Amniotic stem cell (primary cell): ENCODE measurements around the gene GOLPH3L.
"Not testable (repeated sequence)": the region's sequence is repeated elsewhere in the genome, so short reads cannot be mapped to it uniquely, and the experiment has no call there.

Experiments
- DNase-seq: peaks from one replicate; lab custom pipeline; 2025; lab: John Stamatoyannopoulos, UW

GOLPH3L gene

DNA sequence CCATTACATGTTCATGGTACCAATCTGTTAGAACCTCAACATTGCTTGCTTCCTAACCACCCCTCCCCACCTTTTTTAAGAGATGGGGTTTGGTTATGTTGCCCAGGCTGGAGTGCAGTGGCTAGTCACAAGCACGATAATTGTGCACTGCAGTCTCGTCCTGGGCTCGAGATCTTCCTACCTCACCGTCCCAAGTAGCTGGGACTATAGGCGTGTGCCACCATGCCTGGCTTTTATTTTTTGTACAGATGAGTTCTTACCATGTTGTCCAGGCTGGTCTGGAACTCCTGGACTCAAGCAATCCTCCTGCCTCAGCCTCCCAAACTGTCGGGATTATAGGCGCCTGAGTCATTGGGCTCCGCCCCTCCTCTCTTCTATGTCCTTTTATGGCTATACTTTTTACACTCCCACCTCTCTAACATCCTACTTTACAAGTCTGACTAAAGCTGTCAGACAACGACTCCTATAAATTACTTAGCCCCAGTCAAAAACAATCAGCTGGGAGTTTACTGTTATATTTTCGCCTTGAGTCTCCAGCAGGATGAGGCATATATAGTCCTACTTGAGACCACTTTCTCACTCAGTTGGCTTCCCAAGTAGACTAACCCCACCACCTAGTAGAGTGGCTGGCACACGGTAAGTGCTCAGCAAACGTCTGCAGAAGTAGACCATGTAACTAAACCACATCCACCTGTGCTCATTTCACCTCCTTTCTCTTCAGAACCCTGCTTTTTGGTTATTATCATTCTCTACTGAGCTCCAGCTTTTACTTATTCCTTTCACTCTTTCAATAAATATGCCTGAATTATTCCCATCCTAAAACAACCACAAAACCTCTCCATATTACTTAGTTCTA, 81.4 kb downstream of the GOLPH3L start:
- no peak for DNase-seq

DNA sequence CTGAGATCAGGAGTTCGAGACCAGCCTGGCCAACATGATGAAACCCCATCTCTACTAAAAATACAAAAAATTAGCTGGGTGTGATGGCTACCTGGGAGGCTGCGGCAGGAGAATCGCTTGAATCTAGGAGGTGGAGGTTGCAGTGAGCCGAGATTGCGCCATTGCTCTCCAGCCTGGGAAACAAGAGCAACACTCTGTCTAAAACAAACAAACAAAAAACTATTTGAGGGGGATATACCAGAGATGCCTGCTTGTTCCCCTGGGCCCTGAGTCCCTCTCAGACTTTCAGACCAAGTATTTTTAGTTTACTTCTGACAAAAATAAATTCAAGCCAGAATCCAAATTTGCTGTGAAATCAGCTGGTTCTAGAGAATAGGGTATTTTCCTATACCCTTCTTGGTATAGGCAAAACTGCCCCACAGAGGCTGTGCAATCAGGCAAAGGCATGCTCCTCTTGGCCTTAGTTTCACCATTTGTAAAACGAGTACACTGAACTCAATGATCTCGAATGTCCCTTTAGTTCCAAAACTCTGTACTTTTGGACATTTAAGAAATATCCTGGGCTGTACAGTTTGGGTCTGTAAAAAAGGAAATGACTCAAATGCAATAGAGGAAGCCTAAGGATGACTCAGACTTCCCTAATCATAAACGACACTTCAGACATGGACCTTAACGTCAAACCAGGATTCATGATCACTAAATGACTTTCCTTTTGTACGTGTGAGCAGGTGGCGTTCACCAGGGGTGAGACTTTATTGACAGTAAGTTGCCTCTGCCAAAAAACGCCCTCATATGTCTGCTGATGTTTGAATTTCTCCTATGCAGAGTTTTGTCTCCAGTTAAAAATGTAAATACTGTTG, 83.7 kb downstream of the GOLPH3L start:
- DNase-seq = peak; percentile 62

DNA sequence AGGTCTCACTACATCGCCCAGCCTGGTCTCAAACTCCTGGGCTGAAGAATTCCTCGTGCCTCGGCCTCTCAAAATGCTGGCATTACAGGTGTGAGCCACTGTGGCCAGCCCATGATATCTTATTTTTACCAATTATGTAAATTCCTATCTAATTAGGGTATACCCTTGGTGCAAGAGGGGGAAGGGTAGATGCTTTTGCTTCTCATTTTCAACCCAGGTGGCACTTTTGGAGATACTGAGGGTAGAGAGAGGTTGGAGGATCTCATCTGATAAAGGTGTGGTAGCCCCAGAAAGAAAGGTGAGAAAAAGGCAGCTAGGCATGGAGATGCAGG, 85.0 kb downstream of the GOLPH3L start:
- DNase-seq = no peak

DNA sequence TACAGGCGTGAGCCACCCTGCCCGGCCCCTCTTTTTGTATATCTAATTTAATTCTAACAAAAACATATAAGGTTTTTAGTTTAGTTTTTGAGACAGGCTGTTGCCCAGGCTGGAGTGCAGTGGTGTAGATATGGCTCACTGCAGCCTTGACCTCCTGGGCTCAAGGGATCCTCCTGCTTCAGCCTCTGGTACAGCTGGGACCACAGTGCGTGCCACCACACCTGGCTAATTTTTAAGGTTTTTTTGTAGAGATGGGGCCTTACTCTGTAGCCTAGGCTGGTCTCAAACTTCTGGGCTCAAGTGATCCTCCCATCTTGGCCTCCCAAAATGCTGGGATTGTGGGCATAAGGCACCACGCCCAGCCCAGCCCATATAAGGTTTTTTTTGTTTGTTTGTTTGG, 86.4 kb downstream of the GOLPH3L start:
- DNase-seq = no peak

DNA sequence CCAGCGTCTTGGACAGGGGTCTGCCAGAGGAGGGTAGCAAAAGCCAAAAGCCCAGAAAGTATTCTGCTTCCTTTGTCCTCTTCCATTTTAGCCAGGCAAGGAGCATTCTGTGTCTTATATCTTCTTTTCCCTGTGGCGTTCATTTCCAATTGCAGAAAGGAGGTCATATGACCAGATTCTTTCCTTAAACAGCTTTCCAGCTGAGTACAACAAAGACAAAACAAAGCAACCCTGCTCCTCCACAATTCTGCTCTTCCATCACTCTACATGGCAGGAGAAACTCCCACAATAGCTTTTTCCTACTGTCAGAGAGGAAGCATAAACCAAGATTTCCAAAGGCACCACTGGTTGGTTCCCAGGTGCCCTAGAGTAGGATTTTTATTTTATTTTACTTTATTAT, 87.2 kb downstream of the GOLPH3L start:
- DNase-seq = no peak

DNA sequence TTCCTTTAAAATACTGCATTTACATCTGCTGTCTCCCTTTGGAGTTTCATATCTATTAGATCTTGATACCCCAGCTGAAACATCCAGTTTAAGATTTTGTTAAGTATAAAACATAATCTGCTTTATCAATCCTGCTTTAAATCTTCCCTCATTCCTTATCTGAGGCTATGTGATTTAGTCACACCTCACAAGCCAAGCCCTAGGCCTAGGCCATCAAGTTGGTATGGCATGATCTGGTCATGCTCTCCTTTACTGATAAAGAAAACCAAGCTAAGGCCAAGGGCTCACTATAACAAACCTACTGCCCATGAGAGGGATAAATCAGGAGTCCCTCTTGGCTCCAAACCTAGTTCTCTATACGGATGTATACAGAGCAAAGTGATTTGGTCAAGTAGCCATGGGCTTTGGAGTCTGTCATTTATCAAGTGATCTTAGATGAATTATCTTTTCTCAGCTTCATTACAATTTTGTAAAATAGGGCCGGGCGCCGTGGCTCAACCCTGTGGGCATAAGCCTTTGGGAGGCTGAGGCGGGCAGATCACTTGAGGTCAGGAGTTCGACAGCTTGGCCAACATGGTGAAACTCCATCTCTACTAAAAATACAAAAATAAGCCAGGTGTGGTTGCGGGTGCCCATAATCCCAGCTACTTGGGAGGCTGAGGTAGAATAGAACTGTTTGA, 90.4 kb downstream of the GOLPH3L start:
- no peak for DNase-seq

DNA sequence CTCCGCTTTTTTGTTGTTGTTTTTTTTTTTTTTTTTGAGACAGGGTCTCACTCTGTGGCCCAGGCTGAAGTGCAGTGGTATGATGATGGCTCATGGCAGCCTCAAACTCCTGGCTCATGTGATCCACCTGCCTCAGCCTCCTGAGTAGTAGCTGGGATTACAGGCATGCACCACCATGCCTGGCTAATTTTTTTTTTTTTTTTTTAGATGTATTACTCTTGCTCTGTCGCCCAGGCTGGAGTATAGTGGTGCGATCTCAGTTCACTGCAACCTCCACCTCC, 91.6 kb downstream of the GOLPH3L start:
- DNase-seq = not testable (repeated sequence)

DNA sequence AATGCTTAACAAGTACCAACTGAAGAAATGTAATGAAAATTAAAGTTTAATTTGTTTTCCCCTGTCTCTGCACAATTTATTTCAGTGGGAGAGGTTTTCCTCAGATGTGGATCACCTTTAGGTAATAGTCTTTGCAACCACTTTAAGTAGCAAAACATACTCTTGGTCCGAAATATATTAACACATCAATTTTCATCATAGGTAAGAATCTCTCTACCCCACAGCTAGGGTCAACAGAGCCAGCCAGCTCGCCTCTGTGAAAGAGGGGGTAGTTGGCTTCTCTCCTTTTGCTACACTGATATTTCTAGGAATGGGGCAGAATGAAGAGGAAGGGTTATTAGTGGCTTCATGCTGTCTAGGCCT, 92.7 kb downstream of the GOLPH3L start:
- DNase-seq = no peak

DNA sequence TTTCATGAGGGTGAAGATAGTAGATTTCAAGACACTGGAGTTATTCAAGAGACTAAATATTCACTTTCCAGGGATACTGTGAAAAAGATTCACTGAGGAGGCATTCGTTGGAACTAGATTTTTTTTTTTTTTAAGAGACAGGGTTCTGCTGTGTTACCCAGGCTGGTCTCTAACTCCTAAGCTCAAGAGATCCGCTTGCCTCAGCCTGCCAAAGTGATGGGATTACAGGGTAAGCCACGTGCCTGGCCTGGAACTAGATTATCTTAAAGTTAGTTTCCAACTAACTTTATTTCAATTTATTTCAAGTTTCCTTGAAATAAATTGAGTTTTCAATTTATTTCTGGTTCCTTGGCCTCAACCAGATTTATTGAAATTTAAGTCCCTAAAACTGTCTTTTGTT, 93.2 kb downstream of the GOLPH3L start:
- DNase-seq = no peak

DNA sequence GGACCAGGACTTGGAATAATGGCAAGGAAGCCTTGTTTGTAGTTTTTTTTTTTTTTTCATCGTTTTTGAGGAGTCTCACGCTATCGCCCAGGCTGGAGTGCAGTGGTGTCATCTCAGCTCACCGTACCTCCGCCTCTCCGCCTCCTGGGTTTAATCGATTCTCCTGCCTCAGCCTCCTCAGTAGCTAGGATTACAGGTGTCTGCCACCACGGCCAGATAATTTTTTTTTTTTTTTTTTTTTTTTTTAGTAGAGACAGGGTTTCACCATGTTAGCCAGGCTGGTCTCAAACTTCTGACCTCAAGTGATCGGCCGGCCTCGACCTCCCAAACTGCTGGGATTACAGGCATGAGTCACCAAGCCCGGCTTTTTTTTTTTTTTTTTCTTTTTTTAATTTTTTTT, 94.6 kb downstream of the GOLPH3L start:
- DNase-seq = not testable (repeated sequence)

DNA sequence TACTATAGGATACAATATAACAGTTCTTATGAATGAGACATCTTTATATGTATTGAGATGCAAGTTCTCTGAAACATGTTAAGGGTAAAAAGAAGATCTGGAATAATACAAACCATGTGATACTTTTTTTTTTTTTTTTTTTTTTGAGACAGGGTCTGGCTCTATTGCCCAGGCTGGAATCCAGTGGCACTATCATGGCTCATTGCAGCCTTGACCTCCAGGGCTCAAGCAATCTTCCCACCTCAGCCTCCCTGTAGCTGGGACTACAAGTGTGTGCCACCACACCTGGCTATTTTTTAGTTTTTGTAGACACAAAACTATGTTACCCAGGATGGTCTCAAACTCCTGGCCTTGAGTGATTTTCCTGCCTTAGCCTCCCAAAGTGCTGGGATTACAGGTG, 95.4 kb downstream of the GOLPH3L start:
- no peak for DNase-seq

DNA sequence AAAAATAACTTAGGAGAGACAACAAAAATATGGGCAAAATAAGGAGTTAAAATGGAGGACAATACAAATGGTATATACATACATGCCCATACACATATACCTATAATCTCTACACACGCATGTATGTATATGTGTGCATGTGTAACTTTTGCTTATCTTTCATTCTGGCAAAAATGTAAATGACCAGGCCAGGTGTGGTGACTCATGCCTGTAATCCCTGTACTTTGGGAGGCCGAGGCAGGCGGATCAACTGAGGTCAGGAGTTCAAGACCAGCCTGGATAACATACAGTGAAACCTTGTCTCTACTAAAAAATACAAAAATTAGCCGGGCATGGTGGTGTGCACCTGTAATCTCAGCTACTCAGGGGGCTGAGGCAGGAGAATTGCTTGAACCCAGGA, 98.6 kb downstream of the GOLPH3L start:
- DNase-seq = not testable (repeated sequence)

DNA sequence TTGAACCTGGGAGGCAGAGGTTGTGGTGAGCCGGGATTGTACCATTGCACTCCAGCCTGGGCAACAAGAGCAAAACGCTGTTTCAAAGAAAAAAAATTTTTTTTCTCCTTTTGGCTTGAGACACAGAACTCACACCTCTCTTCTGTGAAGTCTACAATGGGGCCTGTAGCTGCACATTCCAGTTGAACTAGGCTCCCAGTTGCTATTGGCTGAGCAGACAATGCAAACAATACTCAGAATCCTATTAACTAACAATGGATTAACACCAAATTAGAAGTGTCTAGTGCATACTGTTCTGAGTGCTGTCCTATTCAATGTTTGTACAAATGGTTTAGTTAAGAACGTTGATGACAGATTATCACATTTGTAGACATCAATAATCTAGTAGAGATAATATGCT, 100.0 kb downstream of the GOLPH3L start:
- no peak for DNase-seq
